ENCODE data around the gene NEO1. TPM values are rescaled to one million over a fixed set of nuclear protein-coding genes. Genes with fewer than 3 reads are reported as not detected.

Gene NEO1
- total RNA-seq, 1 donor = 55.4 TPM

GRCh38 chr15:73019154-73019553, 33.1 kb upstream of the NEO1 start:
- H4K20me1 ChIP-seq (ENCODE audit: insufficient read depth, low read length) = no peaks in the 10 kb centered on the region
- H3K4me3 ChIP-seq (ENCODE audit: insufficient read depth, low read length) = no peak overlapping the region
- no peaks in the 10 kb centered on the region for H3K36me3 ChIP-seq (ENCODE audit: insufficient read depth, low read length)
- TF ChIP-seq CTCF (IDR thresholded peaks at IDR 0.05; ENCODE audit: extremely low read depth, low read depth, low read length) = no peak
- no peak overlapping the region for H2AFZ ChIP-seq (ENCODE audit: low read length)
- H3K27ac ChIP-seq (ENCODE audit: low read depth, low read length) = no peak overlapping the region
- no peak for DNase-seq (ENCODE audit: insufficient read length, low spot score, missing footprints)
- H3K4me2 ChIP-seq (ENCODE audit: insufficient read depth, low read length) = no peak overlapping the region
- H3K27me3 ChIP-seq (ENCODE audit: insufficient read depth, low read length) = no peaks in the 10 kb centered on the region
- no peaks in the 10 kb centered on the region for H3K4me1 ChIP-seq (ENCODE audit: insufficient read depth, low read length)
- H3K79me2 ChIP-seq (ENCODE audit: insufficient read depth, low read length) = no peaks in the 10 kb centered on the region
- H3K9me3 ChIP-seq (ENCODE audit: low read depth, low read length) = no peaks in the 10 kb centered on the region

GRCh38 chr15:73019601-73020146, 32.6 kb upstream of the NEO1 start:
- no peak overlapping the region for H3K4me3 ChIP-seq (ENCODE audit: insufficient read depth, low read length)
- H3K9me3 ChIP-seq (ENCODE audit: low read depth, low read length) = no peaks in the 10 kb centered on the region
- no peaks in the 10 kb centered on the region for H4K20me1 ChIP-seq (ENCODE audit: insufficient read depth, low read length)
- no peak overlapping the region for H2AFZ ChIP-seq (ENCODE audit: low read length)
- no peak for TF ChIP-seq CTCF (IDR thresholded peaks at IDR 0.05; ENCODE audit: extremely low read depth, low read depth, low read length)
- no peaks in the 10 kb centered on the region for H3K36me3 ChIP-seq (ENCODE audit: insufficient read depth, low read length)
- DNase-seq (ENCODE audit: insufficient read length, low spot score, missing footprints) = no peak
- no peak overlapping the region for H3K27ac ChIP-seq (ENCODE audit: low read depth, low read length)
- H3K79me2 ChIP-seq (ENCODE audit: insufficient read depth, low read length) = no peaks in the 10 kb centered on the region
- no peak overlapping the region for H3K4me2 ChIP-seq (ENCODE audit: insufficient read depth, low read length)
- no peaks in the 10 kb centered on the region for H3K27me3 ChIP-seq (ENCODE audit: insufficient read depth, low read length)
- no peaks in the 10 kb centered on the region for H3K4me1 ChIP-seq (ENCODE audit: insufficient read depth, low read length)

- no peak for DNase-seq (ENCODE audit: insufficient read length, low spot score, missing footprints)
Observed at GRCh38 chr15:73021139-73021621, 31.1 kb upstream of the NEO1 start.

GRCh38 chr15:73022161-73022560, 30.1 kb upstream of the NEO1 start:
- Histone ChIP-seq H3K4me3 (ENCODE audit: insufficient read depth, low read length) (no peak overlapping the region), H3K4me1 (ENCODE audit: insufficient read depth, low read length) (no peaks in the 10 kb centered on the region), H3K36me3 (ENCODE audit: insufficient read depth, low read length) (no peaks in the 10 kb centered on the region), H3K27ac (ENCODE audit: low read depth, low read length) (no peak overlapping the region), H3K4me2 (ENCODE audit: insufficient read depth, low read length) (no peak overlapping the region), H2AFZ (ENCODE audit: low read length) (no peak overlapping the region), H3K9me3 (ENCODE audit: low read depth, low read length) (no peaks in the 10 kb centered on the region), H4K20me1 (ENCODE audit: insufficient read depth, low read length) (no peaks in the 10 kb centered on the region), H3K27me3 (ENCODE audit: insufficient read depth, low read length) (no peaks in the 10 kb centered on the region), H3K79me2 (ENCODE audit: insufficient read depth, low read length) (no peaks in the 10 kb centered on the region)
- no peak for DNase-seq (ENCODE audit: insufficient read length, low spot score, missing footprints)
- no peak for TF ChIP-seq CTCF (IDR thresholded peaks at IDR 0.05; ENCODE audit: extremely low read depth, low read depth, low read length)

More at GRCh38 chr15:73021139-73021621, 31.1 kb upstream of the NEO1 start:
- Histone ChIP-seq H3K27me3 (ENCODE audit: insufficient read depth, low read length) (no peaks in the 10 kb centered on the region), H2AFZ (ENCODE audit: low read length) (no peak overlapping the region), H3K4me3 (ENCODE audit: insufficient read depth, low read length) (no peak overlapping the region), H3K9me3 (ENCODE audit: low read depth, low read length) (no peaks in the 10 kb centered on the region), H3K79me2 (ENCODE audit: insufficient read depth, low read length) (no peaks in the 10 kb centered on the region), H3K4me1 (ENCODE audit: insufficient read depth, low read length) (no peaks in the 10 kb centered on the region), H4K20me1 (ENCODE audit: insufficient read depth, low read length) (no peaks in the 10 kb centered on the region), H3K4me2 (ENCODE audit: insufficient read depth, low read length) (no peak overlapping the region), H3K36me3 (ENCODE audit: insufficient read depth, low read length) (no peaks in the 10 kb centered on the region), H3K27ac (ENCODE audit: low read depth, low read length) (no peak overlapping the region)
- TF ChIP-seq CTCF (IDR thresholded peaks at IDR 0.05; ENCODE audit: extremely low read depth, low read depth, low read length) = no peak

All from osteoblast (primary cell).